Measurements from ENCODE around the gene C1QTNF3. TPM values are rescaled to one million over a fixed set of nuclear protein-coding genes. Genes with fewer than 3 reads are reported as not detected.

The C1QTNF3 gene
- total RNA-seq, result 0.34 and 1.00 TPM in 2 replicates

GRCh38 chr5:34043099-34043876 lies at the start of gene C1QTNF3:
Gene C1QTNF3 (minus strand): TSS chr5:34043213. CDS start chr5:34043125, 88 bp downstream.

GRCh38 chr5:34007621-34008600 lies 35.1 kb downstream of the C1QTNF3 start, which contains the start of gene AMACR:
Gene AMACR (minus strand): TSS chr5:34008050. CDS start chr5:34008019, 31 bp downstream.

GRCh38 chr5:33984671-33985124 lies 58.3 kb downstream of the C1QTNF3 start, which contains the start of gene SLC45A2:
Gene SLC45A2 (minus strand): TSS chr5:33984693. CDS start chr5:33984583, 110 bp downstream.

Other genes with a start within 250 kb of the C1QTNF3 start
- under 0.01 TPM in 1 of 2 replicates, not detected in the other for gene ADAMTS12, start 151.2 kb downstream of the C1QTNF3 start, total RNA-seq
- gene RXFP3, start 106.8 kb downstream of the C1QTNF3 start, total RNA-seq, result not detected in 2 replicates
- 0.14 TPM in 1 of 2 replicates, not detected in the other for gene SLC45A2, start 58.5 kb downstream of the C1QTNF3 start, total RNA-seq
- 5.8 and 10.7 TPM in 2 replicates for gene AMACR, start 35.2 kb downstream of the C1QTNF3 start, total RNA-seq

Measured in nasal cavity respiratory epithelium epithelial cell of viscerocranial mucosa (primary cell).